Keratinocyte (primary cell): Measurements from ENCODE around the gene CACNA2D1.

ENCODE experiments used
- EZH2 ChIP-seq: IDR thresholded peaks from one replicate; pipeline ENCODE4 v1.6.1; 2012; ENCODE audit warnings: inconsistent platforms, mild to moderate bottlenecking, low read length, moderate library complexity
- TF ChIP-seq, protein P1 (sequence below), 3 experiments: IDR thresholded peaks in 1 of 3; conservative IDR thresholded peaks in 1 of 3; optimal IDR thresholded peaks in 1 of 3; 2 replicates in 2 of 3; 3 replicates in 1 of 3; pipeline versions ENCODE3 to v1.5.1; 2011; ENCODE audit warnings: low read length in 3 of 3, mild to moderate bottlenecking in 3 of 3, moderate library complexity in 2 of 3, control low read depth in 1 of 3, inconsistent platforms in 1 of 3; ENCODE audit not compliant: insufficient read depth in 2 of 3; ENCODE audit errors: extremely low read depth in 1 of 3

DNA sequence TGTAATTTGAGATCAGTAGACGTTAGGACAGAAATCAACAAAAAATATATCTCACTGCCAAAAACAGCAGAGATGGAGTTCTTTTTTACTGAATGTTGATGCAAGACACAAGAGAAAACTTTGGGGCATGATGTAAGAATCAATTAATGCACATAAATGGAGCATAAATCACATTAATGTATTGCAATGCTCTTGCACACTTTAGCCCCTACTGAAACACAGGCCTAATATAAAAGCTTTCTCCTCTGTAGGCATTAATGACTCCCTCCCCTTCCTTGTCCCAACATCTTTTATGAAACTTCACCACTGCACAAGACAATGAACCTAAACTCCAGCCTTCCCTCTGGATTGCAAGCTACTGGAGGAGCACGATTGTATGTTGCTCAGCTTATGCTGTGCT, 58.8 kb downstream of the CACNA2D1 start:
- TF ChIP-seq, protein P1, sequence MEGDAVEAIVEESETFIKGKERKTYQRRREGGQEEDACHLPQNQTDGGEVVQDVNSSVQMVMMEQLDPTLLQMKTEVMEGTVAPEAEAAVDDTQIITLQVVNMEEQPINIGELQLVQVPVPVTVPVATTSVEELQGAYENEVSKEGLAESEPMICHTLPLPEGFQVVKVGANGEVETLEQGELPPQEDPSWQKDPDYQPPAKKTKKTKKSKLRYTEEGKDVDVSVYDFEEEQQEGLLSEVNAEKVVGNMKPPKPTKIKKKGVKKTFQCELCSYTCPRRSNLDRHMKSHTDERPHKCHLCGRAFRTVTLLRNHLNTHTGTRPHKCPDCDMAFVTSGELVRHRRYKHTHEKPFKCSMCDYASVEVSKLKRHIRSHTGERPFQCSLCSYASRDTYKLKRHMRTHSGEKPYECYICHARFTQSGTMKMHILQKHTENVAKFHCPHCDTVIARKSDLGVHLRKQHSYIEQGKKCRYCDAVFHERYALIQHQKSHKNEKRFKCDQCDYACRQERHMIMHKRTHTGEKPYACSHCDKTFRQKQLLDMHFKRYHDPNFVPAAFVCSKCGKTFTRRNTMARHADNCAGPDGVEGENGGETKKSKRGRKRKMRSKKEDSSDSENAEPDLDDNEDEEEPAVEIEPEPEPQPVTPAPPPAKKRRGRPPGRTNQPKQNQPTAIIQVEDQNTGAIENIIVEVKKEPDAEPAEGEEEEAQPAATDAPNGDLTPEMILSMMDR (optimal IDR thresholded peaks at IDR 0.05 in 1 of 3, IDR thresholded peaks at IDR 0.05 in 1 of 3, conservative IDR thresholded peaks at IDR 0.05 in 1 of 3; ENCODE audit: extremely low read depth in 1 of 3, insufficient read depth in 2 of 3, low read length in 3 of 3), result no peak
- no peak for TF ChIP-seq EZH2
